Endodermal cell (in vitro differentiated cells): Measurements from ENCODE around the gene CAMK2A. TPM values are rescaled to one million over a fixed set of nuclear protein-coding genes. Genes with fewer than 3 reads are reported as not detected.

Source experiments
- DNase-seq: peaks from one replicate; pipeline ENCODE4 v3.0.0-alpha.2; 2017
- H3K27ac ChIP-seq: 2 replicates; pipeline ENCODE4 v1.5.1; 2013; ENCODE audit warnings: mild to moderate bottlenecking, low read depth, low read length, moderate library complexity
- H3K27me3 ChIP-seq: 2 replicates; pipeline ENCODE4 v1.6.1; 2013; ENCODE audit warnings: mild to moderate bottlenecking, low read length, moderate library complexity; ENCODE audit not compliant: insufficient read depth, control insufficient read depth, poor library complexity, severe bottlenecking
- H3K36me3 ChIP-seq: 2 replicates; pipeline ENCODE4 v1.7.0; 2013; ENCODE audit warnings: mild to moderate bottlenecking, low read length, moderate library complexity; ENCODE audit not compliant: control insufficient read depth, insufficient read depth
- H3K4me1 ChIP-seq: one replicate; pipeline ENCODE4 v1.7.0; 2013; ENCODE audit warnings: low read length; ENCODE audit not compliant: control insufficient read depth, insufficient read depth
- H3K4me3 ChIP-seq: 2 replicates; pipeline ENCODE4 v1.5.1; 2013; ENCODE audit warnings: mild to moderate bottlenecking, low read length, moderate library complexity
- H3K9ac ChIP-seq: 2 replicates; pipeline ENCODE4 v1.6.1; 2013; ENCODE audit warnings: mild to moderate bottlenecking, low read length, moderate library complexity; ENCODE audit not compliant: poor library complexity, severe bottlenecking; ENCODE audit errors: extremely low read depth
- H3K9me3 ChIP-seq: 2 replicates; pipeline ENCODE4 v1.6.1; 2013; ENCODE audit warnings: mild to moderate bottlenecking, low read length, moderate library complexity; ENCODE audit not compliant: control insufficient read depth
- H3K27ac Mint-ChIP-seq: 2 replicates; pipeline ENCODE4 v1.8.0; 2020; ENCODE audit warnings: mixed read lengths
- H3K27me3 Mint-ChIP-seq: 2 replicates; pipeline ENCODE4 v1.8.0; 2021; ENCODE audit warnings: mild to moderate bottlenecking, mixed read lengths; ENCODE audit not compliant: insufficient read depth
- H3K36me3 Mint-ChIP-seq: 2 replicates; pipeline ENCODE4 v1.8.0; 2020; ENCODE audit warnings: low read depth, mixed read lengths
- H3K4me1 Mint-ChIP-seq: 2 replicates; pipeline ENCODE4 v1.8.0; 2020; ENCODE audit warnings: mixed read lengths
- H3K4me3 Mint-ChIP-seq: 2 replicates; pipeline ENCODE4 v1.8.0; 2020; ENCODE audit warnings: mild to moderate bottlenecking, moderate library complexity, mixed read lengths
- H3K9me3 Mint-ChIP-seq: 2 replicates; pipeline ENCODE4 v1.8.0; 2020; ENCODE audit warnings: mild to moderate bottlenecking, mixed read lengths
- WGBS, 2 experiments: methylation state at CpG; one replicate each; pipeline versions ENCODE4 v1.1.5 to v1.1.7; 2013; ENCODE audit warnings: missing lambda C conversion rate in 2 of 2, mixed read lengths in 1 of 2; ENCODE audit not compliant: insufficient coverage in 1 of 2, insufficient read length in 1 of 2; 5-methylcytosine and 5-hydroxymethylcytosine counted together
- total RNA-seq, 2 donors: library from RNA; stranded (reverse); fragmentation: NEBNext Ultra II Directional in 1 of 2; extraction: Animal tissue kit (Norgen Biotek cat#: 25700) in 1 of 2; gene quantifications; 2 replicates in 1 of 2; 3 replicates in 1 of 2; pipeline ENCODE4 v1.2.1, GENCODE V29; 2021
- TF ChIP-seq, protein P1 (sequence below): fragments of 200-600 bp; sonication (generic); conservative IDR thresholded peaks from 2 replicates; pipeline ENCODE4 v1.5.0; 2021; ENCODE audit warnings: antibody characterized with exemption, mild to moderate bottlenecking

The CAMK2A gene
- total RNA-seq, 2 donors from 2014 or later = 0.31 to 0.49 TPM

- Histone ChIP-seq H3K36me3 (no peaks in the 10 kb centered on the region), H3K9ac (no peak overlapping the region), H3K9me3 (no peaks in the 10 kb centered on the region), H3K27me3 (no peaks in the 10 kb centered on the region), H3K4me1 (peaks cover 4% of the 10 kb centered on the region), H3K4me3 (no peak overlapping the region), H3K27ac (no peak overlapping the region)
- peaks cover 12% of the 10 kb centered on the region for H3K27me3 Mint-ChIP-seq
- TF ChIP-seq, protein P1, sequence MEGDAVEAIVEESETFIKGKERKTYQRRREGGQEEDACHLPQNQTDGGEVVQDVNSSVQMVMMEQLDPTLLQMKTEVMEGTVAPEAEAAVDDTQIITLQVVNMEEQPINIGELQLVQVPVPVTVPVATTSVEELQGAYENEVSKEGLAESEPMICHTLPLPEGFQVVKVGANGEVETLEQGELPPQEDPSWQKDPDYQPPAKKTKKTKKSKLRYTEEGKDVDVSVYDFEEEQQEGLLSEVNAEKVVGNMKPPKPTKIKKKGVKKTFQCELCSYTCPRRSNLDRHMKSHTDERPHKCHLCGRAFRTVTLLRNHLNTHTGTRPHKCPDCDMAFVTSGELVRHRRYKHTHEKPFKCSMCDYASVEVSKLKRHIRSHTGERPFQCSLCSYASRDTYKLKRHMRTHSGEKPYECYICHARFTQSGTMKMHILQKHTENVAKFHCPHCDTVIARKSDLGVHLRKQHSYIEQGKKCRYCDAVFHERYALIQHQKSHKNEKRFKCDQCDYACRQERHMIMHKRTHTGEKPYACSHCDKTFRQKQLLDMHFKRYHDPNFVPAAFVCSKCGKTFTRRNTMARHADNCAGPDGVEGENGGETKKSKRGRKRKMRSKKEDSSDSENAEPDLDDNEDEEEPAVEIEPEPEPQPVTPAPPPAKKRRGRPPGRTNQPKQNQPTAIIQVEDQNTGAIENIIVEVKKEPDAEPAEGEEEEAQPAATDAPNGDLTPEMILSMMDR = no peak
- no peaks in the 10 kb centered on the region for H3K9me3 Mint-ChIP-seq
- no peak overlapping the region for H3K4me3 Mint-ChIP-seq
- peaks cover 6% of the 10 kb centered on the region for H3K4me1 Mint-ChIP-seq
- H3K27ac Mint-ChIP-seq = no peak overlapping the region
- DNase-seq = no peak
- no peaks in the 10 kb centered on the region for H3K36me3 Mint-ChIP-seq
- 90 to 100% methylated on average over 3 to 5 of the region's 5 CpGs for WGBS, 2 experiments
These were observed 43.1 kb downstream of the CAMK2A start for GRCh38 chr5:150246429-150246828.

DNA sequence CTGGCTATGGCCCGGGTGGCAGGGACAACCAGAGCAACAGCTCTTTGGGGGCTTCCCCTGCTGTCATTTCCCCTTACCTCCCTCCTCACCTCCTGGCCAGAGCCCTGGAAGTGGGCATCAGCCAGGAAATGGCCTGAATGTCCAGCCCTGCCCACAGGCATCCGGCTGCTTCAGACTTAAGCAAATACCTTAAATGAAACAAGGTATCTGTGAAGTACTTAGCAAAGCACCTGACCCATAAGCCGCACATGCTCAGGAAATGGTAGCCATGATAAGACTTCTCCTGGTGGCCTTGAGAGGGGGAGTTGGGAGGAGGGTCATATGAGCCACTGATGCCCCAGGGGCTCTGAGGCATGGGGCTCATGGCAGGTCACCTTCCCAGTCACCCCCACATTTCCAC is 43.8 kb downstream of the CAMK2A start:
- no peak overlapping the region for H3K4me3 ChIP-seq
- Mint-ChIP-seq H3K4me1 (peaks cover 6% of the 10 kb centered on the region), H3K4me3 (no peak overlapping the region), H3K27ac (no peak overlapping the region), H3K36me3 (no peaks in the 10 kb centered on the region), H3K27me3 (peaks cover 12% of the 10 kb centered on the region), H3K9me3 (no peaks in the 10 kb centered on the region)
- no peaks in the 10 kb centered on the region for H3K36me3 ChIP-seq
- no peak overlapping the region for H3K27ac ChIP-seq
- no peak for DNase-seq
- no peaks in the 10 kb centered on the region for H3K27me3 ChIP-seq
- TF ChIP-seq, protein P1 = no peak
- H3K9ac ChIP-seq = no peak overlapping the region
- 93 to 94% methylated on average over 2 to 3 of the region's 3 CpGs for WGBS, 2 experiments
- peaks cover 3% of the 10 kb centered on the region for H3K4me1 ChIP-seq
- H3K9me3 ChIP-seq = no peaks in the 10 kb centered on the region

DNA sequence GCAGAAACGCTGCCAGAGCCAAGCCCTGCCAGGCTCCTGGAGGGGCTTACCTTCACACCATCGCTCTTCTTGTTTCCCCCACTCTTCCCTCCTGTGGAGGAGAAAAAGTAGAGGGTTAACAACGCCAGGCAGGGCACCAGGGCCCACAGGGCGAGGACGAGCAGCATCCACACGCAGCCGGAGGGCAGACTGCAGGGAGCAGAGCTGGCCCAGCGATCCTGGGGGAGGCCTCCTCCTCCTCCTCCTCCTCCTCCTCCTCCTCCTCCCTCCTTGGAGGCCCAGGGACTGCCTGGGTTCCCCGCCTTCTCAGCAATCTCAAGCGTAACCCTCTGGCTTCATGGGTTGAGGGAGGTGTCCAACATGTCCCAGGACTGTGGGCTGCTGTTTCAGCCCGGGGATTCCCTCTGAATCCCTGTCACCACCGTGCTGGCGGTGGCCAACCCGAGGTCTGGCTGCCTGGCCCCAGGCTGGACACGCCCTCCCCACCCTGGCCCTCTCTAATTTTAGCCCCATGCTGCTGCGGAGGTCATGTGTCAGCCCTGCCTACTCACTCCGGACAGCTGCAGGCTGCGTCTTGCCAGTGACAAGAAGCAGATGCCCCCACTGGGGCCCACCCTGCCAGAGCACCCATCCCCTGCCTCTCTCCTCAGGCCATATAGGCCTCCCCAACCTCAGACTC is 44.3 kb downstream of the CAMK2A start:
- no peaks in the 10 kb centered on the region for H3K9me3 Mint-ChIP-seq
- Histone ChIP-seq H3K4me1 (peaks cover 3% of the 10 kb centered on the region), H3K27ac (no peak overlapping the region), H3K36me3 (no peaks in the 10 kb centered on the region), H3K27me3 (no peaks in the 10 kb centered on the region), H3K9ac (no peak overlapping the region), H3K9me3 (no peaks in the 10 kb centered on the region), H3K4me3 (no peak overlapping the region)
- no peak for DNase-seq
- peaks cover 14% of the 10 kb centered on the region for H3K27me3 Mint-ChIP-seq
- no peak overlapping the region for H3K4me3 Mint-ChIP-seq
- no peak overlapping the region for H3K27ac Mint-ChIP-seq
- 80 to 87% methylated on average over 4 to 18 of the region's 18 CpGs for WGBS, 2 experiments
- no peaks in the 10 kb centered on the region for H3K36me3 Mint-ChIP-seq
- H3K4me1 Mint-ChIP-seq = peaks cover 6% of the 10 kb centered on the region
- TF ChIP-seq, protein P1 = no peak
